SK-N-SH (cell line): ENCODE data around the gene LRRC34. TPM values are rescaled to one million over a fixed set of nuclear protein-coding genes. Genes with fewer than 3 reads are reported as not detected.

Source experiments
- CTCF ChIA-PET: fragments of 300-600, 350-600 bp; formaldehyde crosslinking; extraction: SDS; loops from one replicate; lab custom pipeline; 2021; lab: Yijun Ruan, JAX
- POLR2A ChIA-PET: fragments of 350-600 bp; sonication (Branson Sonifier 250); formaldehyde crosslinking; extraction: SDS; loops from one replicate; lab custom pipeline; 2020; ENCODE audit warnings: antibody characterized with exemption, inconsistent platforms; lab: Yijun Ruan, JAX
- DNase-seq: peaks from one replicate; pipeline ENCODE4 v3.0.0; 2012
- H2AFZ ChIP-seq: fragments of 200-600 bp; sonication (generic); 2 replicates; pipeline ENCODE4 v1.8.1; 2016; ENCODE audit warnings: antibody characterized with exemption, mild to moderate bottlenecking, low read depth
- H3F3A ChIP-seq: fragments of 200-600 bp; sonication (generic); replicated peaks from 2 replicates; pipeline ENCODE3; 2016; ENCODE audit warnings: antibody characterized with exemption, mild to moderate bottlenecking; ENCODE audit not compliant: insufficient read depth
- H3K27ac ChIP-seq, 2 experiments: fragments of 200-500 bp in 1 of 2; fragments of 200-600 bp in 1 of 2; sonication (Bioruptor generic) in 1 of 2; sonication (generic), shearing (Covaris generic) in 1 of 2; 2 replicates each; pipeline versions ENCODE4 v1.5.1 to v1.6.1; 2014 to 2016; ENCODE audit warnings: low read depth in 2 of 2, inconsistent platforms in 1 of 2, low read length in 1 of 2, mild to moderate bottlenecking in 1 of 2, mixed read lengths in 1 of 2
- H3K27me3 ChIP-seq: fragments of 200-600 bp; sonication (generic), shearing (Covaris generic); 2 replicates; pipeline ENCODE4 v1.6.1; 2016; ENCODE audit warnings: mixed run types; ENCODE audit not compliant: insufficient read depth
- H3K36me3 ChIP-seq, 2 experiments: fragments of 200-500 bp in 1 of 2; fragments of 200-600 bp in 1 of 2; sonication (Bioruptor generic) in 1 of 2; sonication (generic) in 1 of 2; replicated peaks in 1 of 2; 2 replicates each; pipeline versions ENCODE3 to v1.5.1; 2014 to 2016; ENCODE audit warnings: low read length in 1 of 2, mild to moderate bottlenecking in 1 of 2; ENCODE audit not compliant: insufficient read depth in 2 of 2, control insufficient read depth in 1 of 2
- H3K4me1 ChIP-seq, 2 experiments: fragments of 200-500 bp in 1 of 2; fragments of 200-600 bp in 1 of 2; sonication (Bioruptor generic) in 1 of 2; sonication (generic), shearing (Covaris generic) in 1 of 2; 2 replicates each; pipeline versions ENCODE4 v1.5.1 to v1.6.1; 2014 to 2016; ENCODE audit warnings: low read depth in 1 of 2, low read length in 1 of 2, mixed run types in 1 of 2; ENCODE audit not compliant: insufficient read depth in 2 of 2, control insufficient read depth in 1 of 2
- H3K4me2 ChIP-seq: fragments of 200-600 bp; sonication (generic), shearing (Covaris generic); 2 replicates; pipeline ENCODE4 v1.6.1; 2017; ENCODE audit warnings: mixed run types
- H3K4me3 ChIP-seq, 2 experiments: fragments of 200-500 bp in 1 of 2; fragments of 200-600 bp in 1 of 2; sonication (Bioruptor generic) in 1 of 2; sonication (generic), shearing (Covaris generic) in 1 of 2; 2 replicates each; pipeline versions ENCODE4 v1.5.1 to v1.8.1; 2014 to 2016; ENCODE audit warnings: low read depth in 2 of 2, inconsistent platforms in 1 of 2, low read length in 1 of 2, mild to moderate bottlenecking in 1 of 2, mixed read lengths in 1 of 2, moderate library complexity in 1 of 2
- H3K79me2 ChIP-seq: fragments of 200-600 bp; sonication (generic); 2 replicates; pipeline ENCODE4 v1.8.1; 2017; ENCODE audit warnings: mild to moderate bottlenecking; ENCODE audit not compliant: insufficient read depth
- H3K9ac ChIP-seq: fragments of 200-600 bp; sonication (generic); 2 replicates; pipeline ENCODE4 v1.6.1; 2017; ENCODE audit warnings: mixed run types
- H3K9me2 ChIP-seq: fragments of 200-600 bp; sonication (generic); 2 replicates; pipeline ENCODE4 v1.6.1; 2017; ENCODE audit warnings: mixed run types
- H3K9me3 ChIP-seq: fragments of 200-600 bp; sonication (generic); 2 replicates; pipeline ENCODE4 v1.6.1; 2017; ENCODE audit warnings: mixed run types, mild to moderate bottlenecking, moderate library complexity
- H4K20me1 ChIP-seq: fragments of 200-600 bp; sonication (generic); 2 replicates; pipeline ENCODE4 v1.6.1; 2017; ENCODE audit warnings: mild to moderate bottlenecking, mixed run types; ENCODE audit not compliant: insufficient read depth
- CHD2 ChIP-seq: fragments of 150-350 bp; IDR thresholded peaks from 2 replicates; pipeline ENCODE4 v1.6.1; 2018; ENCODE audit warnings: low read length; ENCODE audit not compliant: partially characterized antibody
- EP300 ChIP-seq, 2 experiments: IDR thresholded peaks; 2 replicates each; pipeline versions ENCODE4 v1.4.0 to v1.6.1; 2012; ENCODE audit warnings: borderline replicate concordance in 1 of 2, low read depth in 1 of 2, low read length in 1 of 2
- FOSL2 ChIP-seq: IDR thresholded peaks from 2 replicates; pipeline ENCODE4 v1.4.0; 2012; ENCODE audit warnings: low read depth, mild to moderate bottlenecking, moderate library complexity, borderline replicate concordance
- FOXJ3 ChIP-seq: sonication (generic); formaldehyde crosslinking; IDR thresholded peaks from 2 replicates; pipeline ENCODE4 v1.5.1; 2020; ENCODE audit warnings: mild to moderate bottlenecking, missing genetic modification reagents
- FOXM1 ChIP-seq: IDR thresholded peaks from 2 replicates; pipeline ENCODE4 v1.4.0; 2012; ENCODE audit warnings: low read depth, mild to moderate bottlenecking
- JUND ChIP-seq: IDR thresholded peaks from 2 replicates; pipeline ENCODE4 v1.4.0; 2012
- POLR2AphosphoS5 ChIP-seq: IDR thresholded peaks from 2 replicates; pipeline ENCODE4 v1.6.1; 2012; ENCODE audit warnings: low read depth, low read length
- RCOR1 ChIP-seq: fragments of 150-350 bp; IDR thresholded peaks from 2 replicates; pipeline ENCODE4 v1.6.1; 2017; ENCODE audit warnings: antibody characterized with exemption, low read length
- RFX5 ChIP-seq: IDR thresholded peaks from 2 replicates; pipeline ENCODE4 v1.6.1; 2012; ENCODE audit warnings: mild to moderate bottlenecking, improper control_type of control experiment, low read length
- SIN3A ChIP-seq: IDR thresholded peaks from 2 replicates; pipeline ENCODE4 v1.6.1; 2012; ENCODE audit warnings: low read depth, mild to moderate bottlenecking, low read length, moderate library complexity, borderline replicate concordance
- YY1 ChIP-seq: IDR thresholded peaks from 2 replicates; pipeline ENCODE4 v1.4.0; 2012; ENCODE audit warnings: low read depth, mild to moderate bottlenecking
- WGBS: methylation state at CpG from one replicate; pipeline ENCODE4 v1.1.6; 2017; ENCODE audit warnings: low lambda C conversion rate; 5-methylcytosine and 5-hydroxymethylcytosine counted together
- polyA plus RNA-seq, 3 experiments: library from polyadenylated mRNA; depleted of rRNA; stranded (reverse); fragments of >200 nt; gene quantifications; 2 replicates each; pipeline ENCODE4 v1.2.3, GENCODE V29; 2012
- TF ChIP-seq, protein P1 (sequence below): fragments of 200-600 bp; sonication (generic); IDR thresholded peaks from 2 replicates; pipeline ENCODE4 v1.6.1; 2017; ENCODE audit warnings: antibody characterized with exemption, mild to moderate bottlenecking, moderate library complexity
- TF ChIP-seq, protein P2 (sequence below): IDR thresholded peaks from 2 replicates; pipeline ENCODE4 v1.4.0; 2012; ENCODE audit warnings: low read depth, borderline replicate concordance
- TF ChIP-seq, protein P3 (sequence below): IDR thresholded peaks from 2 replicates; pipeline ENCODE4 v1.4.0; 2012; ENCODE audit warnings: low read depth

Gene LRRC34
- polyA plus RNA-seq, 1 of the 3 experiments (the other 2 are of a cell fraction), result 1.6 TPM

DNA sequence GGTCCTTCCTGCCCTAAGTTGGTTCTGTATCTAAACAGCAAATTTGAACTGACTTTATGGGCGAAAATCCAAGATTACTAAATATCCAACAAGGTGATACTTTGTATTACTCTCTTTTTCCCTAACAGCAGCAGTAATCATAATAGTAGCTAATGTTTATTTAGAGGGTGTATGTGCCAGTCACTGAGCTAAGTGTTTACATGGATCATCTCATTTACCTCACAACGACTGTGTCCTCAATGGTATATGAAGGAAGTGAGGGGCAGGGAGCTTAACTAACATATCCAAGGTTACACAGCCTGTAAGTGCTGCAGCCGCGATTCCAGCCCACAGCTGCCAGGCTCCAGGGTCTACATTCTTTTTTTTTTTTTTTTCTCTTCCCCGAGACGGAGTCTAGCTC, 10.3 kb upstream of the LRRC34 start:
- H3K27me3 ChIP-seq, result no peaks in the 10 kb centered on the region
- H3K36me3 ChIP-seq, result no peaks in the 10 kb centered on the region
- H3K4me1 ChIP-seq, result peaks cover 0 to 3% of the 10 kb centered on the region in 2 experiments; a peak in 2 of 4 replicates
- no peak overlapping the region for H3K9ac ChIP-seq
- POLR2A ChIA-PET, result interaction anchor here (0.7 kb wide), 1 partner anchor 9 kb away, joined by 3 read pairs; no protein-coding TSS in a partner anchor
- no peak overlapping the region for H3K4me3 ChIP-seq
- no peaks in the 10 kb centered on the region; the same call in 1 of the 2 replicates for H3K9me3 ChIP-seq
- no peaks in the 10 kb centered on the region for H4K20me1 ChIP-seq
- H3K4me2 ChIP-seq, result no peak overlapping the region
- H3F3A ChIP-seq, result no peaks in the 10 kb centered on the region
- no peak for TF ChIP-seq POLR2AphosphoS5
- TF ChIP-seq YY1, result no peak
- no peak for TF ChIP-seq CHD2
- WGBS, result 62% methylated on average over 6 of the region's 6 CpGs
- no peaks in the 10 kb centered on the region for H3K9me2 ChIP-seq
- H3K27ac ChIP-seq, result no peak overlapping the region
- no peak for DNase-seq
- H2AFZ ChIP-seq, result no peak overlapping the region
- no peaks in the 10 kb centered on the region for H3K79me2 ChIP-seq
- CTCF ChIA-PET, result interaction anchor here (1.0 kb wide), 1 partner anchor 39 kb away, joined by 3 read pairs; no protein-coding TSS in a partner anchor

DNA sequence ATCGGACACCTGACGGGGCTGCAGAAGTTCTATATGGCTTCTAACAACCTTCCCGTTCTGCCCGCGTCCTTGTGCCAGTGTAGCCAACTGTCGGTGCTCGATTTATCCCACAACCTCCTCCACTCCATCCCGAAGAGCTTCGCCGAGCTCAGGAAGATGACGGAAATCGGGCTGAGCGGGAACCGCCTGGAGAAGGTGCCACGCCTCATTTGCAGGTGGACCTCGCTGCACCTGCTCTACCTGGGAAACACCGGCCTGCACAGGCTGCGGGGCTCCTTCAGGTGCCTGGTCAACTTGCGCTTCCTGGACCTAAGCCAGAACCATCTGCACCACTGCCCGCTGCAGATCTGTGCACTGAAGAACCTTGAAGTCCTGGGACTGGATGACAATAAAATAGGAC, 9.8 kb upstream of the LRRC34 start:
- Histone ChIP-seq H3K27me3 (no peaks in the 10 kb centered on the region), H3K4me3 (no peak overlapping the region), H3K4me2 (no peak overlapping the region), H3K9me3 (no peaks in the 10 kb centered on the region; the same call in 1 of the 2 replicates), H3K9ac (no peak overlapping the region), H2AFZ (no peak overlapping the region), H3K36me3 (no peaks in the 10 kb centered on the region), H3F3A (no peaks in the 10 kb centered on the region), H3K27ac (no peak overlapping the region), H3K9me2 (no peaks in the 10 kb centered on the region), H4K20me1 (no peaks in the 10 kb centered on the region), H3K4me1 (peaks cover 0 to 3% of the 10 kb centered on the region in 2 experiments; a peak in 2 of 4 replicates), H3K79me2 (no peaks in the 10 kb centered on the region)
- no peak for DNase-seq
- 80% methylated on average over 20 of the region's 20 CpGs for WGBS
- CTCF ChIA-PET, result interaction anchor here (0.8 to 1.0 kb wide), 2 partner anchors 39 to 60 kb away, joined by 3 read pairs; no protein-coding TSS in a partner anchor
- POLR2A ChIA-PET, result no interaction called here
- TF ChIP-seq FOXJ3 (CRISPR knock-in tag), result no peak
- TF ChIP-seq RFX5, result no peak
- TF ChIP-seq FOSL2, result no peak
- TF ChIP-seq, protein P1, sequence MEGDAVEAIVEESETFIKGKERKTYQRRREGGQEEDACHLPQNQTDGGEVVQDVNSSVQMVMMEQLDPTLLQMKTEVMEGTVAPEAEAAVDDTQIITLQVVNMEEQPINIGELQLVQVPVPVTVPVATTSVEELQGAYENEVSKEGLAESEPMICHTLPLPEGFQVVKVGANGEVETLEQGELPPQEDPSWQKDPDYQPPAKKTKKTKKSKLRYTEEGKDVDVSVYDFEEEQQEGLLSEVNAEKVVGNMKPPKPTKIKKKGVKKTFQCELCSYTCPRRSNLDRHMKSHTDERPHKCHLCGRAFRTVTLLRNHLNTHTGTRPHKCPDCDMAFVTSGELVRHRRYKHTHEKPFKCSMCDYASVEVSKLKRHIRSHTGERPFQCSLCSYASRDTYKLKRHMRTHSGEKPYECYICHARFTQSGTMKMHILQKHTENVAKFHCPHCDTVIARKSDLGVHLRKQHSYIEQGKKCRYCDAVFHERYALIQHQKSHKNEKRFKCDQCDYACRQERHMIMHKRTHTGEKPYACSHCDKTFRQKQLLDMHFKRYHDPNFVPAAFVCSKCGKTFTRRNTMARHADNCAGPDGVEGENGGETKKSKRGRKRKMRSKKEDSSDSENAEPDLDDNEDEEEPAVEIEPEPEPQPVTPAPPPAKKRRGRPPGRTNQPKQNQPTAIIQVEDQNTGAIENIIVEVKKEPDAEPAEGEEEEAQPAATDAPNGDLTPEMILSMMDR, result no peak
- TF ChIP-seq JUND, result no peak
- no peak for TF ChIP-seq YY1
- no peak for TF ChIP-seq RCOR1
- TF ChIP-seq FOXM1, result no peak

DNA sequence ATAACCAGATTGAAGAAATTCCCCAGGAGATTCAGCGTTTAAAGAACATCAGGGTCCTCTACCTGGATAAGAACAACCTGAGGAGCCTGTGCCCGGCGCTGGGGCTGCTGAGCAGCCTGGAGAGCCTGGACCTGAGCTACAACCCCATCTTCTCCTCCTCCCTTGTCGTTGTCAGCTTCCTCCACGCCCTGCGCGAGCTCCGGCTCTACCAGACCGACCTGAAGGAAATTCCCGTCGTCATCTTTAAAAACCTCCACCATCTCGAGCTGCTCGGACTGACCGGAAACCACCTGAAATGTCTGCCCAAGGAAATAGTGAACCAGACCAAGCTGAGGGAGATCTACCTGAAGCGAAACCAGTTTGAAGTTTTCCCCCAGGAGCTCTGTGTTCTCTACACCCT, 9.4 kb upstream of the LRRC34 start:
- ChIA-PET POLR2A (no interaction called here), CTCF (interaction anchor here (0.8 to 1.0 kb wide), 2 partner anchors 40 to 59 kb away, joined by 3 read pairs; no protein-coding TSS in a partner anchor)
- no peak for TF ChIP-seq FOSL2
- TF ChIP-seq, protein P2, sequence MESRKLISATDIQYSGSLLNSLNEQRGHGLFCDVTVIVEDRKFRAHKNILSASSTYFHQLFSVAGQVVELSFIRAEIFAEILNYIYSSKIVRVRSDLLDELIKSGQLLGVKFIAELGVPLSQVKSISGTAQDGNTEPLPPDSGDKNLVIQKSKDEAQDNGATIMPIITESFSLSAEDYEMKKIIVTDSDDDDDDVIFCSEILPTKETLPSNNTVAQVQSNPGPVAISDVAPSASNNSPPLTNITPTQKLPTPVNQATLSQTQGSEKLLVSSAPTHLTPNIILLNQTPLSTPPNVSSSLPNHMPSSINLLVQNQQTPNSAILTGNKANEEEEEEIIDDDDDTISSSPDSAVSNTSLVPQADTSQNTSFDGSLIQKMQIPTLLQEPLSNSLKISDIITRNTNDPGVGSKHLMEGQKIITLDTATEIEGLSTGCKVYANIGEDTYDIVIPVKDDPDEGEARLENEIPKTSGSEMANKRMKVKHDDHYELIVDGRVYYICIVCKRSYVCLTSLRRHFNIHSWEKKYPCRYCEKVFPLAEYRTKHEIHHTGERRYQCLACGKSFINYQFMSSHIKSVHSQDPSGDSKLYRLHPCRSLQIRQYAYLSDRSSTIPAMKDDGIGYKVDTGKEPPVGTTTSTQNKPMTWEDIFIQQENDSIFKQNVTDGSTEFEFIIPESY, result no peak
- no peak for TF ChIP-seq YY1
- TF ChIP-seq, protein P3, sequence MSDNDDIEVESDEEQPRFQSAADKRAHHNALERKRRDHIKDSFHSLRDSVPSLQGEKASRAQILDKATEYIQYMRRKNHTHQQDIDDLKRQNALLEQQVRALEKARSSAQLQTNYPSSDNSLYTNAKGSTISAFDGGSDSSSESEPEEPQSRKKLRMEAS, result no peak
- no peak for TF ChIP-seq EP300 (IDR thresholded peaks at IDR 0.05; ENCODE audit: borderline replicate concordance in 1 of 2, low read depth in 1 of 2, low read length in 1 of 2)
- no peak for TF ChIP-seq SIN3A

More for the DNA sequence above, 9.4 kb upstream of the LRRC34 start:
- Histone ChIP-seq H3K9me2 (no peaks in the 10 kb centered on the region), H3K9ac (no peak overlapping the region), H3K9me3 (no peaks in the 10 kb centered on the region; the same call in 1 of the 2 replicates), H3K27ac (no peak overlapping the region), H3K27me3 (no peaks in the 10 kb centered on the region), H3K4me1 (peaks cover 0 to 3% of the 10 kb centered on the region in 2 experiments; a peak in 2 of 4 replicates), H3K4me3 (no peak overlapping the region), H3F3A (no peaks in the 10 kb centered on the region), H3K79me2 (no peaks in the 10 kb centered on the region), H3K4me2 (no peak overlapping the region), H4K20me1 (no peaks in the 10 kb centered on the region), H2AFZ (no peak overlapping the region), H3K36me3 (no peaks in the 10 kb centered on the region)
- WGBS, result 84% methylated on average over 15 of the region's 15 CpGs
- no peak for DNase-seq
